ENCODE data around the gene OR5H1. TPM values are rescaled to one million over a fixed set of nuclear protein-coding genes. Genes with fewer than 3 reads are reported as not detected.
"Not testable (repeated sequence)": the region's sequence is repeated elsewhere in the genome, so short reads cannot be mapped to it uniquely, and the experiment has no call there.

Gene OR5H1
- total and polyA plus RNA-seq, 7 donors = not detected

DNA sequence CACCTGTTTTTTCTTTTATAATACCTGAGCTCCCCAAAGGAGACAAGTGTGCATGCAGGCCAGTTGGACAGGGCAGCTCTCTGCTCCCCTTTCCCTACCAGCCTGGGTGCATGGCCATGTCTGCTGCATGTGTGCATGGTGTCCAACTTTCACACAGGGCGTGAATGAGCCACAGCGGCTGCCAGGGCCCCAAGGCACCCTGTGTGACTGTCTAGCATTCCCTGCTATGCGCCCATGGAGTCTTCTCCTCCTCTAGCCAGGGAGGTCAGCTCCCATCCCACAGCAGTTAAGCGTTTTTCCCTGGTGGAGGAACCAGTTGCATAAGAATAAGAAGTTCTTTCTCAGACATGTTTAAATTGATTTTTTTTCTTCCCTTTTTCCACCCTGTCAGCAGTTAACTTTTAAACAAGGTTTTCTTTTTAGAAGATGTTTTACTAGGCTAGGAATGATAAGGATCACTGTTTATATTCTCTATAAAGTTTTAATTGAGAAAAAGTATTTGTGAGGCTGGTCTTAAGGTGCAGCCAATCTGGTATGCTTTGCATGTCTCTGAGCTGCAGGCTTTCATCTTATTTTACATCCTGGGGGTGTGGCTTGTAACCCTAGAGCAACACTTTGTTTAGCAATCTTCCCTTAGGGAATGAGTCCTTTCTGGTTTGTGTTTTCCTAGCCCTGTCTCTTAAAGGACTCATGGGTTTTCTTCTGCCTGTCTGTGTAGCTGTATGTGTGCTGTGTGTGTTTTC lies 20.5 kb upstream of the OR5H1 start:
- ATAC-seq (no peak), DNase-seq (no peak)
- Histone ChIP-seq H3K4me3 (no peak overlapping the region), H3K27ac (no peak overlapping the region), H3K27me3 (ENCODE audit: insufficient read depth in 3 of 3, low read length in 2 of 3) (no peaks in the 10 kb centered on the region), H3K36me3 (ENCODE audit: insufficient read depth in 1 of 2, low read depth in 1 of 2) (no peaks in the 10 kb centered on the region), H3K4me1 (no peaks in the 10 kb centered on the region), H3K9me3 (peaks cover 6% of the 10 kb centered on the region)
- intact Hi-C loops (cut with DNase I) = no loop called here
- TF ChIP-seq, protein P1, sequence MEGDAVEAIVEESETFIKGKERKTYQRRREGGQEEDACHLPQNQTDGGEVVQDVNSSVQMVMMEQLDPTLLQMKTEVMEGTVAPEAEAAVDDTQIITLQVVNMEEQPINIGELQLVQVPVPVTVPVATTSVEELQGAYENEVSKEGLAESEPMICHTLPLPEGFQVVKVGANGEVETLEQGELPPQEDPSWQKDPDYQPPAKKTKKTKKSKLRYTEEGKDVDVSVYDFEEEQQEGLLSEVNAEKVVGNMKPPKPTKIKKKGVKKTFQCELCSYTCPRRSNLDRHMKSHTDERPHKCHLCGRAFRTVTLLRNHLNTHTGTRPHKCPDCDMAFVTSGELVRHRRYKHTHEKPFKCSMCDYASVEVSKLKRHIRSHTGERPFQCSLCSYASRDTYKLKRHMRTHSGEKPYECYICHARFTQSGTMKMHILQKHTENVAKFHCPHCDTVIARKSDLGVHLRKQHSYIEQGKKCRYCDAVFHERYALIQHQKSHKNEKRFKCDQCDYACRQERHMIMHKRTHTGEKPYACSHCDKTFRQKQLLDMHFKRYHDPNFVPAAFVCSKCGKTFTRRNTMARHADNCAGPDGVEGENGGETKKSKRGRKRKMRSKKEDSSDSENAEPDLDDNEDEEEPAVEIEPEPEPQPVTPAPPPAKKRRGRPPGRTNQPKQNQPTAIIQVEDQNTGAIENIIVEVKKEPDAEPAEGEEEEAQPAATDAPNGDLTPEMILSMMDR (IDR thresholded peaks at IDR 0.05) = no peak
- 80% methylated on average over 4 of the region's 4 CpGs for WGBS, 3 donors

DNA sequence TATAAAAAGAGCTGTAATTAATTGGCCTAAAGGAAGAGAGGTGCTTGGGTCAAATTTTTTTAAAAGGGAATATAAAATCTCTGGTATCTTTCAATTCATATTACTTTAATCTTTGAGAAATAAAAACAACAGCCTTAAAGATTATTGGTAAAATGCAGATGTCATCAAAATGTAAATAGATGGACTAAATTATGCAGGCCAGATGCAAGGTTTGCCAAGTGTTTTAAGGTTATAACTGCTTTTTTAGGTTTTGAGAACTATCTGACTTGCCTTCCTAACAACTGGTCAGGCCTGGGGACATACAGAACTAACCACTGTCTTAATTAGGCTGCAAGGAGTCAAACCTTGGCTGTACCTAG lies 20.0 kb upstream of the OR5H1 start:
- Histone ChIP-seq H3K36me3 (ENCODE audit: insufficient read depth in 1 of 2, low read depth in 1 of 2) (no peaks in the 10 kb centered on the region), H3K27ac (no peak overlapping the region), H3K4me1 (no peaks in the 10 kb centered on the region), H3K9me3 (peaks cover 6% of the 10 kb centered on the region), H3K27me3 (ENCODE audit: insufficient read depth in 3 of 3, low read length in 2 of 3) (no peaks in the 10 kb centered on the region), H3K4me3 (no peak overlapping the region)
- intact Hi-C loops (cut with DNase I) = no loop called here
- no peak for ATAC-seq
- TF ChIP-seq, protein P1 (IDR thresholded peaks at IDR 0.05) = no peak
- no peak for DNase-seq

DNA sequence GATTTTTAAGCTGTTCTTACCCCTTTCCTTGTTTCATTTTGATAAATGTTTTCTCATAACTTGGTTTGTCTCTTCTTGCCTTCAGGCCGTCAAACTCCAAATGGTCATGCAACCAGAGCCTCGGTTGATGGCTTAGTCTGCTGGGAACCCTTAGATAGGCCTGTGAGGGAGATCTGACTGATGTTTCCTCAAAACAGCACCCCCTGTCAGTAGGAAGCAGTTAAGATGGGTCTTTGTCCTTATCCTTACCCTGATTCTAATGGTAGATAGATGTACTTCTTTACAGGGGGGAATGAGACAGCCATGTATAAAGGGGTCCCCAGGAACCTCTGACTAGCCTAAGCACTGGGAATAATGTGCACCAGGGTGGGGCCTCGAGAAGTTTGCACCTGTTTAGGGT lies 16.3 kb upstream of the OR5H1 start:
- no peak for ATAC-seq
- TF ChIP-seq, protein P1 (IDR thresholded peaks at IDR 0.05) = no peak
- intact Hi-C loops (cut with DNase I) = no loop called here
- 52 to 58% (median 53%) methylated on average over 3 of the region's 3 CpGs for WGBS, 3 donors
- Histone ChIP-seq H3K27ac (no peak overlapping the region), H3K9me3 (peaks cover 6% of the 10 kb centered on the region), H3K4me3 (no peak overlapping the region), H3K36me3 (ENCODE audit: insufficient read depth in 1 of 2, low read depth in 1 of 2) (no peaks in the 10 kb centered on the region), H3K4me1 (no peaks in the 10 kb centered on the region), H3K27me3 (ENCODE audit: insufficient read depth in 3 of 3, low read length in 2 of 3) (no peaks in the 10 kb centered on the region)
- no peak for DNase-seq

DNA sequence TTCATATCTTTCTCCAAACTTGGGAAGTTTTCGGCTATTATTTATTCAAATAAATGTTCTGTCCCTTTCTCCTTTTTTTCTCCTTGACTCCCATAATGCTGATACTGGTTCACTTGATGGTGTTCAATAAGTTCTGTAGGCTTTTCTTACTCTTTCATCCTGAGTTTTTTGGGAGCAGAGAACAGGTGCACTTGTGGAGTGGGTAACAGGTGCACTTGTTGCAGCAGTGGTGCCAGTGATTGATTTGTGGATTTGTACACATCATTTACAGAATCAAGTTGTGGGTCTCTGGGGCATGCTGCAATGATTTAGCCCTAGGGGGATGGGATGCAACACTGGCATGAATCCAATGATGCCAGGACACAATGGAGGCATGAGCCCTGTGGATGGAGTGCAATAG lies 14.8 kb upstream of the OR5H1 start:
- DNase-seq (no peak), ATAC-seq (no peak)
- Histone ChIP-seq H3K4me3 (no peak overlapping the region), H3K27me3 (ENCODE audit: insufficient read depth in 3 of 3, low read length in 2 of 3) (no peaks in the 10 kb centered on the region), H3K4me1 (no peaks in the 10 kb centered on the region), H3K36me3 (ENCODE audit: insufficient read depth in 1 of 2, low read depth in 1 of 2) (no peaks in the 10 kb centered on the region), H3K27ac (no peak overlapping the region), H3K9me3 (peaks cover 6% of the 10 kb centered on the region)
- TF ChIP-seq, protein P1 (IDR thresholded peaks at IDR 0.05) = no peak
- intact Hi-C loops (cut with DNase I) = no loop called here
- WGBS, 3 donors = 96 to 98% (median 97%) methylated on average over 1 of the region's 1 CpG

DNA sequence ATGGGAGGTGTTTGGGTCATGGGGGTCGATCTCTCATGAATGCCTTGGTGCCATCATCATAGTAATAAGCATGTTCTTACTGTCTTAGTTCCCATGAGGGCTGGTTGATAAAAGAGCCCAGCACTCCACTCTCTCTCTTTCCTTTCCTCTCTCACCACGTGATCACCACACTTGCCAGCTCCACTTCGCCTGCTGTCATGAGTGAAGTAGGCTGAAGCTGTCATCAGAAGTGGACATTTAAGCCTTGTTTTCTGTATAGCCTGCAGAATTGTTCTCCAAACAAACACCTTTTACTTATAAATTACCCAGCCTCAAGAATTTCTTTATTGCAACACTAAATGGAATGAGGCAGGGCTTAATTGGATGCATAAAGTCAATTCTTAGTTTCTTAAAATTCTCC lies 6.1 kb downstream of the OR5H1 start:
- intact Hi-C loops (cut with DNase I) = no loop called here
- no peaks in the 10 kb centered on the region for H3K36me3 ChIP-seq (ENCODE audit: insufficient read depth in 1 of 2, low read depth in 1 of 2)
- H3K4me1 ChIP-seq = no peaks in the 10 kb centered on the region
- no peaks in the 10 kb centered on the region for H3K27me3 ChIP-seq (ENCODE audit: insufficient read depth in 3 of 3, low read length in 2 of 3)
- ATAC-seq = no peak
- no peak overlapping the region for H3K4me3 ChIP-seq
- no peak for DNase-seq
- TF ChIP-seq, protein P1 (IDR thresholded peaks at IDR 0.05) = no peak
- H3K27ac ChIP-seq = no peak overlapping the region
- no peaks in the 10 kb centered on the region for H3K9me3 ChIP-seq
- WGBS, 3 donors = 52 to 62% (median 60%) methylated on average over 3 of the region's 3 CpGs

DNA sequence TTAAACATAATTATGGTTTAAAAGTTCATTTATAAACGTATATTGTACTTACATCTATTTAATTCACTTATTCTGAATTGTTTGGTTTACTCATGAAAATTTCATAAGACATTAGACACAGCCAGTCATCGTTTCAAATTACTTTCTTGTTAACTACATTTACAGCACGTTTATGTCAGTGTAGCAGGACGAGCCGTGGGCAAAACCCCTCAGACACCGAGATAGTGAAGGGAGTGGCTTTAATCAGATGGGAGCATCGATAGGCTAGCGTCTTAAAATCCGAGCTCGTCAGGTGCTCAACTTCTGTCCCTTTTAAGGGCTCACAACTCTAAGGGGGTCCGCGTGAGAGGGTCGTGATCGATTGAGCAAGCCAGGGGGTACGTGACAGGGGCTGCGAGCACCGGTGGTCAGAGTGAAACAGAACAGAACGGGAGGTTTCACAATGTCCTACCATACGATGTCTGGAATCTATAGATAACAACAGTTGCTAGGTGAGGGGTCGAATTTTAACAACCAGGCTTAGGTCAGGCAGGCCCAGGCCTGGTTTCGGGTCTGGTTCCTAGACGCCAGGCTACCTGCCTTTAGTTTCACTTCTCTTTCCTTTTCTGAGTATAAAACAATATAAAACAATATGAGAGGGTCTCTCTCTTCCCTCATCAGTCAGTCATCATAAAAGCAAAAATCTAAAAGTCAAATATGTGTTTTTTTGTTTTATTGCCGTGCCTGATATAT lies 7.5 kb downstream of the OR5H1 start:
- intact Hi-C loops (cut with DNase I); H3K9me3 ChIP-seq; H3K27ac ChIP-seq; H3K4me1 ChIP-seq; H3K36me3 ChIP-seq (ENCODE audit: insufficient read depth in 1 of 2, low read depth in 1 of 2); ATAC-seq; DNase-seq; H3K27me3 ChIP-seq (ENCODE audit: insufficient read depth in 3 of 3, low read length in 2 of 3); H3K4me3 ChIP-seq: not testable (repeated sequence)
- 83 to 85% (median 83%) methylated on average over 22 to 23 of the region's 23 CpGs for WGBS, 3 donors

All from psoas muscle (tissue), 8 donors.